ENCODE measurements around the gene NR5A1. TPM values are rescaled to one million over a fixed set of nuclear protein-coding genes. Genes with fewer than 3 reads are reported as not detected.

NR5A1 gene
- total and polyA plus RNA-seq, 10 of the 15 experiments (the other 5 are each of a cell fraction or from before 2014, with no cell fraction given) = 0.06 to 0.24 (median 0.08) TPM; not detected in 5

DNA sequence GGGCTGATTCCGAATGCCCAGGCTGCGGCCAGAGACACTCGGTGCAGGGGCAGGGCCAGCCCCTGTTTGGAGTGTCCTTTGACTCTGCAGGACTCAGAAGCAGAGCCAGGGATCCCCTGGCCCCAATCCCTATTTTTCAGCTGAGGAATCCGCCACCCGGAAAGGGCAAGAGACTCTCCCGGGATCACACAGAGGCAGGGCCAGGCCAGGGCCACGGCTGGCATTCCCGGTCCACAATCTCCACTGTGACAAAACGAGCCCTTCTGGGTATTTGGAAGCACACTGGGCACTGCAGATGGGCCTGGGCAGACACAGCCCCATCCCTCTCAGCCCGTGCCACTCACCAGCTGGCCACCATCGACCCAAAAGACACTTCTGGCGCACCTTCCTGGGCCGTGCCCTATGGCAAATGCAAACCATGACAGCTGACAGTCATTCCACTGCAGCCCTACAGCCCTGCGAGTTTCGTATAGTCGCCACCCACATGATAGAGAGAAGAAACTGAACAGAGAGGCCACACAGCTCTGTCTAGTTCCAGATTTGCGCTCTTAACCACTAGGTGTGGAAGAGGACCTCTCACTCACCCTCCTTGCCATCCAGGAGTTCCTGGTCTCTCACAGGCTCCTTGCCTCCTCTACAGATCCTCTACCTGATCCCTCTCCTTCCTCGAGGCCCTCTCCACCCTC is 13.3 kb downstream of the NR5A1 start:
- POLR2A ChIA-PET = interaction anchor here (0.6 kb wide), 1 partner anchor 31 kb away, joined by 3 read pairs; no protein-coding TSS in a partner anchor
- RAD21 ChIA-PET (ENCODE audit: unreplicated experiment) = no interaction called here
- Histone ChIP-seq H3K27me3 (replicated peaks in 1 of 2; ENCODE audit: control insufficient read depth in 2 of 2, insufficient read depth in 2 of 2, low read length in 1 of 2) (no peaks in the 10 kb centered on the region; a peak in 1 of 4 replicates), H3K36me3 (ENCODE audit: control insufficient read depth in 2 of 2, insufficient read depth in 2 of 2, low read length in 1 of 2) (no peaks in the 10 kb centered on the region), H4K20me1 (ENCODE audit: control insufficient read depth, insufficient read depth) (no peaks in the 10 kb centered on the region), H2AFZ (ENCODE audit: control insufficient read depth, low read depth, low read length) (no peak overlapping the region), H3K27ac (ENCODE audit: control insufficient read depth, insufficient read depth) (no peak overlapping the region), H3K79me2 (ENCODE audit: control insufficient read depth, insufficient read depth, low read length) (no peaks in the 10 kb centered on the region), H3K4me3 (no peak overlapping the region), H3K4me2 (ENCODE audit: control insufficient read depth, insufficient read depth) (peak overlapping the region; percentile 47; the same call in 1 of the 2 replicates), H3K4me1 (ENCODE audit: control insufficient read depth, insufficient read depth, low read length) (peaks cover 25% of the 10 kb centered on the region), H3K9me3 (replicated peaks; ENCODE audit: control insufficient read depth, insufficient read depth, low read length) (no peaks in the 10 kb centered on the region), H3K9ac (ENCODE audit: control insufficient read depth, insufficient read depth, low read length) (no peak overlapping the region)
- ATAC-seq (peak; percentile 79), DNase-seq (ENCODE audit: low read depth, low spot score) (no peak), FAIRE-seq (peak; percentile 59)
- CTCF ChIA-PET = interaction anchor here (0.7 to 0.8 kb wide), 2 partner anchors 44 to 100 kb away, joined by 3 to 4 read pairs; partner anchors contain the start of gene ADGRD2
- TF ChIP-seq BACH1 (IDR thresholded peaks at IDR 0.05; ENCODE audit: borderline replicate concordance) = no peak
- no peak for TF ChIP-seq CBX5 (IDR thresholded peaks at IDR 0.05; ENCODE audit: low read depth)
- no peak for TF ChIP-seq ZNF207 (IDR thresholded peaks at IDR 0.05; ENCODE audit: borderline replicate concordance)
- TF ChIP-seq ZZZ3 (IDR thresholded peaks at IDR 0.05; ENCODE audit: control insufficient read depth, insufficient read length, low read depth) = no peak
- no peak for TF ChIP-seq ZNF24 (IDR thresholded peaks at IDR 0.05)
- no peak for TF ChIP-seq ZNF384 (IDR thresholded peaks at IDR 0.05; ENCODE audit: borderline replicate concordance, low read depth, low read length)
- TF ChIP-seq TCF7 (IDR thresholded peaks at IDR 0.05; ENCODE audit: borderline replicate concordance) = no peak
- TF ChIP-seq, protein P1, sequence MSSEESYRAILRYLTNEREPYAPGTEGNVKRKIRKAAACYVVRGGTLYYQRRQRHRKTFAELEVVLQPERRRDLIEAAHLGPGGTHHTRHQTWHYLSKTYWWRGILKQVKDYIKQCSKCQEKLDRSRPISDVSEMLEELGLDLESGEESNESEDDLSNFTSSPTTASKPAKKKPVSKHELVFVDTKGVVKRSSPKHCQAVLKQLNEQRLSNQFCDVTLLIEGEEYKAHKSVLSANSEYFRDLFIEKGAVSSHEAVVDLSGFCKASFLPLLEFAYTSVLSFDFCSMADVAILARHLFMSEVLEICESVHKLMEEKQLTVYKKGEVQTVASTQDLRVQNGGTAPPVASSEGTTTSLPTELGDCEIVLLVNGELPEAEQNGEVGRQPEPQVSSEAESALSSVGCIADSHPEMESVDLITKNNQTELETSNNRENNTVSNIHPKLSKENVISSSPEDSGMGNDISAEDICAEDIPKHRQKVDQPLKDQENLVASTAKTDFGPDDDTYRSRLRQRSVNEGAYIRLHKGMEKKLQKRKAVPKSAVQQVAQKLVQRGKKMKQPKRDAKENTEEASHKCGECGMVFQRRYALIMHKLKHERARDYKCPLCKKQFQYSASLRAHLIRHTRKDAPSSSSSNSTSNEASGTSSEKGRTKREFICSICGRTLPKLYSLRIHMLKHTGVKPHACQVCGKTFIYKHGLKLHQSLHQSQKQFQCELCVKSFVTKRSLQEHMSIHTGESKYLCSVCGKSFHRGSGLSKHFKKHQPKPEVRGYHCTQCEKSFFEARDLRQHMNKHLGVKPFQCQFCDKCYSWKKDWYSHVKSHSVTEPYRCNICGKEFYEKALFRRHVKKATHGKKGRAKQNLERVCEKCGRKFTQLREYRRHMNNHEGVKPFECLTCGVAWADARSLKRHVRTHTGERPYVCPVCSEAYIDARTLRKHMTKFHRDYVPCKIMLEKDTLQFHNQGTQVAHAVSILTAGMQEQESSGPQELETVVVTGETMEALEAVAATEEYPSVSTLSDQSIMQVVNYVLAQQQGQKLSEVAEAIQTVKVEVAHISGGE (CRISPR knock-in tag; IDR thresholded peaks at IDR 0.05) = no peak
- TF ChIP-seq FOXM1 (IDR thresholded peaks at IDR 0.05; ENCODE audit: low read depth, low read length) = no peak
- no peak for TF ChIP-seq GABPA (IDR thresholded peaks at IDR 0.05; ENCODE audit: low read depth)
- no peak for TF ChIP-seq CHD4 (IDR thresholded peaks at IDR 0.05)
- no peak for TF ChIP-seq PAX5 (IDR thresholded peaks at IDR 0.05; ENCODE audit: borderline replicate concordance, low read depth, low read length)
- TF ChIP-seq, protein P2, sequence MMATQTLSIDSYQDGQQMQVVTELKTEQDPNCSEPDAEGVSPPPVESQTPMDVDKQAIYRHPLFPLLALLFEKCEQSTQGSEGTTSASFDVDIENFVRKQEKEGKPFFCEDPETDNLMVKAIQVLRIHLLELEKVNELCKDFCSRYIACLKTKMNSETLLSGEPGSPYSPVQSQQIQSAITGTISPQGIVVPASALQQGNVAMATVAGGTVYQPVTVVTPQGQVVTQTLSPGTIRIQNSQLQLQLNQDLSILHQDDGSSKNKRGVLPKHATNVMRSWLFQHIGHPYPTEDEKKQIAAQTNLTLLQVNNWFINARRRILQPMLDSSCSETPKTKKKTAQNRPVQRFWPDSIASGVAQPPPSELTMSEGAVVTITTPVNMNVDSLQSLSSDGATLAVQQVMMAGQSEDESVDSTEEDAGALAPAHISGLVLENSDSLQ (IDR thresholded peaks at IDR 0.05) = peak; percentile 49; the same call in 1 of the 2 replicates
- TF ChIP-seq IKZF1 (conservative IDR thresholded peaks at IDR 0.05) = peak; percentile 44; the same call in 1 of the 2 replicates
- no peak for TF ChIP-seq IRF4 (IDR thresholded peaks at IDR 0.05; ENCODE audit: low read depth, low read length)
- TF ChIP-seq RUNX3 (IDR thresholded peaks at IDR 0.05; ENCODE audit: low read length) = 0 out of 2 replicates have a peak, but pooled peaks have one; percentile 28
- TF ChIP-seq ETV6 (conservative IDR thresholded peaks at IDR 0.05 in 1 of 2, IDR thresholded peaks at IDR 0.05 in 1 of 2; ENCODE audit: borderline replicate concordance in 1 of 2, low read depth in 1 of 2) = no peak
- in situ Hi-C loops (cut with MboI) = no loop called here
- SMC1A ChIA-PET (ENCODE audit: uncharacterized antibody, unreplicated experiment) = interaction anchor here (0.6 to 1.1 kb wide), 2 partner anchors 43 to 366 kb away, joined by 4 read pairs; no protein-coding TSS in a partner anchor
- intact Hi-C loops (cut with micrococcal nuclease; ENCODE audit: unreplicated experiment) = no loop called here
- WGBS (ENCODE audit: insufficient coverage, insufficient replicate concordance, low lambda C conversion rate, missing lambda C conversion rate) = 30% methylated on average over 18 of the region's 18 CpGs
- no TSS peak for BruUV-seq (replicated peaks)
